Measurements from ENCODE around the gene SERPINB8.
"Not testable (repeated sequence)": the region's sequence is repeated elsewhere in the genome, so short reads cannot be mapped to it uniquely, and the experiment has no call there.

DNA sequence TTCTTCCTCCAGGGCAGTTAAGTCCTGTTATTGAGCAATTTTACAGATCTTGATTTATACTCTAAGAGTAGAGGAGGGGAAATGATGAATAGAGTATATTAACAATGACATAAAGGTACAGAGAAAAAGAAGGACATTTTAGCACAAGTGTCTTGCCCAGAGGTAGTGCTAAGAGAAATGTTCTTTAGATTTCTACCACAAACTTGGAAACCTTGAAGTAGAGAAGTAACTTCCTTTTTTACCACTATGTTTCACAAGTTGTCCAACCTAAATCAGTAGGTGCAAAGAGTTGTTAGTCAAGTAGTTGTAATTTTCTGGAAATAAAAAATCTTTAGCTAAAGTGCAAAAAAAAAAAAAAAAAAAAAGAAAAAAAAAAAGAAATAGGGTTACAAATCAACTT lies 40.5 kb upstream of the SERPINB8 start:
- TF ChIP-seq DEAF1 (CRISPR knock-in tag; IDR thresholded peaks at IDR 0.05); CTCF (IDR thresholded peaks at IDR 0.05 in 2 of 3, conservative IDR thresholded peaks at IDR 0.05 in 1 of 3; ENCODE audit: insufficient read depth in 2 of 3, low read depth in 1 of 3, low read length in 3 of 3); IRF1 (CRISPR knock-in tag; IDR thresholded peaks at IDR 0.05; ENCODE audit: borderline replicate concordance); BRF2 (IDR thresholded peaks at IDR 0.05; ENCODE audit: borderline replicate concordance, insufficient read depth, insufficient read length); ZFX (CRISPR knock-in tag; IDR thresholded peaks at IDR 0.05): not testable (repeated sequence)
- TF ChIP-seq, protein P1, sequence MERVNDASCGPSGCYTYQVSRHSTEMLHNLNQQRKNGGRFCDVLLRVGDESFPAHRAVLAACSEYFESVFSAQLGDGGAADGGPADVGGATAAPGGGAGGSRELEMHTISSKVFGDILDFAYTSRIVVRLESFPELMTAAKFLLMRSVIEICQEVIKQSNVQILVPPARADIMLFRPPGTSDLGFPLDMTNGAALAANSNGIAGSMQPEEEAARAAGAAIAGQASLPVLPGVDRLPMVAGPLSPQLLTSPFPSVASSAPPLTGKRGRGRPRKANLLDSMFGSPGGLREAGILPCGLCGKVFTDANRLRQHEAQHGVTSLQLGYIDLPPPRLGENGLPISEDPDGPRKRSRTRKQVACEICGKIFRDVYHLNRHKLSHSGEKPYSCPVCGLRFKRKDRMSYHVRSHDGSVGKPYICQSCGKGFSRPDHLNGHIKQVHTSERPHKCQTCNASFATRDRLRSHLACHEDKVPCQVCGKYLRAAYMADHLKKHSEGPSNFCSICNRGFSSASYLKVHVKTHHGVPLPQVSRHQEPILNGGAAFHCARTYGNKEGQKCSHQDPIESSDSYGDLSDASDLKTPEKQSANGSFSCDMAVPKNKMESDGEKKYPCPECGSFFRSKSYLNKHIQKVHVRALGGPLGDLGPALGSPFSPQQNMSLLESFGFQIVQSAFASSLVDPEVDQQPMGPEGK (CRISPR knock-in tag; IDR thresholded peaks at IDR 0.05; ENCODE audit: borderline replicate concordance) = not testable (repeated sequence)
